Measurements from ENCODE around the gene NDUFS4.
"Not testable (repeated sequence)": the region's sequence is repeated elsewhere in the genome, so short reads cannot be mapped to it uniquely, and the experiment has no call there.

Gene NDUFS4

DNA sequence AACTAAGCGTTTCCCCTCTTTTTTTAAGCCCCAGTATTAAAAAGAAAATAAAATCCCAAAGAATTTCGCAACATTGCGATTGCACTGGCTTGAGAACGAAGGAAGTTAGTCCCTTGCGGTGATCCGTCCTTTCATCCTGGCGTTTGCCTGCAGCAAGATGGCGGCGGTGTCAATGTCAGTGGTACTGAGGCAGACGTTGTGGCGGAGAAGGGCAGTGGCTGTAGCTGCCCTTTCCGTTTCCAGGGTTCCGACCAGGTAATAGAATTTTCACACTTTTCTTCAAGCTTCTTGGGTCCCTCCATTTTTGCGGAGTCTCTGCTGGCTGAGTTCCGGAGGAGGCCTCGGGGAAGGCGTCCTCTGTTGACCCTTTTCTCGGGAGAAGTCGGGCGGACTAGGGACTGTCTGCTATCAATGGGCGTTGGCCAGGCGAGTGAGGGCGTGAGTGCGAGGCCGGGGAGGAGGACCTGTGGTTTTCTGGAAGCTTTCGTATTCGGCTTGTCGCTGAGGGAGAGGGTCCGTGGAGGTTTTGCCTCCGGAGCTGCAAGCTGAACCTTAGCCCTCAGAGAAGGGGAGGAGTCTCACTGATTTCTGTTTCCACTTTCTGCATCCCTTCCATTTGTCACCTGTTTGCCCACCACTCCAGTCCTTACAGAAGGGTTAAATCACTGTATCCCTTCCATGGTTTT is at the start of gene NDUFS4:
NDUFS4 (plus strand) TSS at position 134 of the 686 bp plus-strand sequence; CDS start at position 158, 24 bp downstream.
- DNase-seq (ENCODE audit: low spot score), result peak; percentile 87

DNA sequence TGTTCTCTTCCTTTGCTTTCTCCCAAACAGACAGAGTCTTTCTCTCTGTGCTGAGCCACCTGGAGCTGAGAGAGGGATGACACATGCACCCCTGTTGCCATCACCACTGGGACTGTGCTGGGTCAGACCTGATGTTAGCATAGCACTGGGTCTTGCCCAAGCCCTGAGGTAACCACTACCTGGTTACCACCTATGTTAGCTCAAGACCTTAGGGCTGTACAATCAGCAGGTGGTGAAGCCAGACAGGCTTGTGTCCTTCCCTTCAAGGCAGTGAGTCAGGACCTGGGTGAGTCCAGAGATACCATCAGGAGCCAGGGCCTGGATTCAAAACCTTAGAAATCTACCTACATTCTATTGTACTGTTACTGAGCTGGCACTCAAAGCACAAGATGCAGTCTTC is 47.9 kb upstream of the NDUFS4 start:
- no peak for DNase-seq (ENCODE audit: low spot score)

DNA sequence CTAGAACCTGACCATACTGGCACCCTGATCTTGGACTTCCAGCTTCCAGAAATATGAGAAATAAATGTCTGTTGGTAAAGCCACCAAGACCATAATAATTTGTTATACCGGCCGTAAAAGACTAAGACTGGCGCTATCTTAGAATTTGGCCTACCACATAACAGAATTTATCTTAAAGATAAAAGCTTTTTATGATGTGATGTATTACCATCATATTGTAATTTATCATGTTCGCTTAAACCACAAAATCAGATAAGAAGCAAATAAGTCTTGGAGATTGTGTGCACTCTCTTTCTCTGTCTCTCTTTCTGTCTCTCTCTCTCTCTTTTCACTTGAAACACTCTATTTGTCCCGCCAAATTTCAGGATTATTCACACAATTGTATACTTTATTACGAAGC is 44.5 kb upstream of the NDUFS4 start:
- DNase-seq (ENCODE audit: low spot score), result no peak

DNA sequence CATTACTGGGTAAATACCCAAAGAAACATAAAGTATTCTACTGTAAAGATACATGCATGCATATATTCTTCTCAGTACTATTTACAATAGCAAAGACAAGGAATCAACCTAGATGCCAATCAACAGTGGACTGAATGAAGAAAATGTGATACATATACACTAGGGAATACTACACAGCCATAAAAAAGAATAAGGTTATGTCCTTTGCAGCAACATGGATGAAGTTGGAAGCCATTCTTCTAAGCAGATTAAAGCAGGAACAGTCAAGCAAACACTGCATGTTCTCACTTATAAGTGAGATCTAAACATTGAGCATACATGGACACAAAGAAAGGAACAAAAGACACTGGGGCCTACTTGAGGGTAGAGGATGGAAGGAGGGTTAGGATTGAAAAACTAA is 39.6 kb upstream of the NDUFS4 start:
- DNase-seq (ENCODE audit: low spot score), result no peak

DNA sequence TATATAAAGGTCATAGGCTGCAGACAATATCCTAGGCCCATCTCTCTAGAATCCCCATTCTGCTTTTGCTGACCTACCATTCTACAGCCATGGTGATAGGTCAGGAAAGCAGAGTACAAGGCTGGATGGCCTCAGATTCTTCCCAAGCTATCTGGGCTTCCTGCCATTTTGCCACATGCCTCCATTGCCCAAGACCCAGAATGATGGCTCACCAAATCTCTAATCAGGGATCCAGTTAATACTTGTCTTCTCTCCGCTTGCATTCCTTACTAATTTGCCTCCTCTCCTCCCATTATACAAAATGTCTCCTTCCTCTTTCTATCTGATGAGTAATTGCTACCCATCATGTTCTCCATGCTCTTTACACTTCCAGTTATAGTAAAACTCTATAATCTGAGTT is 22.7 kb upstream of the NDUFS4 start:
- no peak for DNase-seq (ENCODE audit: low spot score)

DNA sequence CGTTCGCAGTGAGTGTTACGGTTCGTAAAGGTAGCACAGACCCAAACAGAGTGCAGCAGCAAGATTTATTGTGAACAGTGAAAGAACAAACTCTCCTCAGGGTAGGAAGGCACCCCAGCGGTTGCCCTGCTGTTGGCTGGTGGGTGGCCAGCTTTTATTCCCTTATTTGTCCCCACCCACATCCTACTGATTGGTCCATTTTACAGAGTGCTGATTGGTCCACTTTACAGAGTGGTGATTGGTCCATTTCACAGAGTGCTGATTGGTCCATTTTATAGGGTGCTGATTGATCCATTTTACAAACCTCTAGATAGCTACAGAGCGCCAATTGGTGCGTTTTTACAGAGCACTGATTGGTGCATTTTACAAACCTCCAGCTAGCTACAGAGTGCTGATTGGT is 19.7 kb upstream of the NDUFS4 start:
- not testable (repeated sequence) for DNase-seq (ENCODE audit: low spot score)

DNA sequence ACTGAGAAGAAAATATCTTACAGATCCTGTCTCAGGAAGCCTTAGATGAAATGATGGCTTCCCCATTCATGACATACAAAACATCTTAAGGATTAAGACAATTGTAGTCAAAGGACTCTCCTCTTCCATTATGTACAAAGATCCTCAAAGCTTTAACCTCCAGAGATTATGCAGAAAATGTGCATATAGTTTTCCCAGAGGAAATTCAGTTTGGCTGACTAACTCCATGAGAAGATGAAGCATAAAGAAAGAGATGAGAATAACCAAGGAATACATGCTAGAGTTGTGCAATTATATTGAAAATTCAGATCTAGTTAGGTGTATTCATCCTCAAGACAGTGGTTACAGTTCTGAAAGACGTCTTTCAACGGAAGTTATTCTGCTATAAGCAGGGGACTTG is 18.6 kb upstream of the NDUFS4 start:
- DNase-seq (ENCODE audit: low spot score), result no peak

DNA sequence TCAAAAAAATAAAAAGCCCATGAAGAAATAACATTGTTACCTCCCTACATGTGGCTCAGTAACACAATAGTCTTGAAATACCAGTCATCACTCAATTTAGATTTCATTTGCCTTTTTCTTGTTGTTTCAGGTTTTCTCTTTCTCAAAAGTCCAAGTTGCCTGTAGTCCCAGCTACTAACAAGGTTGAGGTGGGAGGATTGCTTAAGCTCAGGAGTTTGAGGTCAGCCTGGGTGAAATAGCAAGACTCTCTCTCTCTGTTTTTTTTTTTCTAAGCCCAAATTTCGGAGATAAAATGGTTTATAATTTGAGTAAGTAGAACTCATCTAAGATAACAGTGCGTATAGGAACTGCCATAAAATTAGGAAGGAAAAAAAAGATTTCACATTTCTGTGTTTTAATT is 17.5 kb upstream of the NDUFS4 start:
- no peak for DNase-seq (ENCODE audit: low spot score)

DNA sequence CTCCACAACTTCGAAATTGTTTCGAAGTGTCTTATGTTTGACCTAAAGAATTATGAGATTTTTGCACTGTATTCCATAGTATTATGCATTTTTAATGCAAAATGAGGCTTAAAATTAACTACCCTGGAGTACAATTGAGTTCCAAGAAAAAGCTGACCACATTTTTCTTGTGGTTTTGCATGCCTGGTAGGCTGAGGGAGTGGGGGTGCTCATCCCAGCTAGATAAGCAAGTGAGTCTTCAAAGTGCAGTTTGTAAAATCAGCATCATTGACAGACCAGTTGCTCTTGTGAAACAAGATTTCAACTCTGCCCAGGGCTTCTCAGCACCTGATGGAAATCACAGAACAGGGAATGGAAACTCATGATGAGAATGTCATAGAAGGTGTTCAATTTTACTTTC is 17.0 kb upstream of the NDUFS4 start:
- DNase-seq (ENCODE audit: low spot score), result no peak

DNA sequence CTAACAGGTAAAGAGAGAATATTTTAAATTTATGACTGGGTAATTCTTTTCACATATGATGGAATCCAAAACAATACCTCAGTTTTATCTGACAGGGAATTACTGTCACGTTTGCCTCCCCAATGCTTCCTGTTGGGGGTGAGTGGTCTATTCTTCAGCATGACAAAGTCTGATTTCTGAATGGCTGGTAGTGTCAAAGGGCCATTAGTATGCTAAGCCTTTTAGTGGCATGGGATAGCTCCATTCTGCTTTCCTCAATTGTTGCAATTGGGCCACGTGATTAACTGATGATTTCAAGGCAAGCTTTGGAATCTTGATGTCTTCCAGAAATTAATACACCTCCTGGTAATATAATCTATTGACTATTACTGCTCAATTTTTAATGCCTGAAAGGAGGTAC is 14.7 kb upstream of the NDUFS4 start:
- DNase-seq (ENCODE audit: low spot score), result no peak

DNA sequence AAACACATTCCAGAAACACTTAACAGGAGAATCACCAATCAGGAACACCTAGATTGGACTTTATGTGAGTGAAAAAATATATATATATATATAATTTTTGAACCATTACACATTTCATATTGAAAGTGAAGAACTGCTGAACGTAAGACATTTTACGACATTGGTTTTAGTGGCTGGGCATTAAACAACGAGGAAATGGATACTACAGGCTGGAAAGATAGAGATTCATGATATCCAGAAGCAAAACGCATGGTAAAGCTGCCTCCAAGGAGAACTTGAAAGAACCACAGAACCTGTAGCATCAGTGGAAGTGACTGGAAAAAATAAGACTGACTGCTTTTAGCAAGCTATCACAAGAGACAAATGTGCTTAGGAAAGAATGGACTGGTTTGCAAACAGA is 13.2 kb upstream of the NDUFS4 start:
- no peak for DNase-seq (ENCODE audit: low spot score)

DNA sequence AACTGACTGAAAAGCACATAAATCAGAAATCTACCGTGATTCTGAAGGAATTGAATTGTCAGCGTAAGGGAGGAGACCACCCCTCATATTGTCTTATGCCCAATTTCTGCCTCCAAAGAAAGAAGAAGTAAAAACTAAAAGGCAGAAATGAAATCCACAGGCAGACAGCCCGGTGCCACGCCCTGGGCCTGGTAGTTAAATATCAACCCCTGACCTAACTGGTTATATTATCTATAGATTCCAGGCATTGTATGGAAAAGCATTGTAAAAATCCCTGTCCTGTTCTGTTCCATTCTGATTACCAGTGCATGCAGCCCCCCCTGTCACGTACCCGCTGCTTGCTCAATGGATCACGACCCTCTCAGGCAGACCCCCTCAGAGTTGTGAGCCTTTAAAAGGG is 11.9 kb upstream of the NDUFS4 start:
- not testable (repeated sequence) for DNase-seq (ENCODE audit: low spot score)

DNA sequence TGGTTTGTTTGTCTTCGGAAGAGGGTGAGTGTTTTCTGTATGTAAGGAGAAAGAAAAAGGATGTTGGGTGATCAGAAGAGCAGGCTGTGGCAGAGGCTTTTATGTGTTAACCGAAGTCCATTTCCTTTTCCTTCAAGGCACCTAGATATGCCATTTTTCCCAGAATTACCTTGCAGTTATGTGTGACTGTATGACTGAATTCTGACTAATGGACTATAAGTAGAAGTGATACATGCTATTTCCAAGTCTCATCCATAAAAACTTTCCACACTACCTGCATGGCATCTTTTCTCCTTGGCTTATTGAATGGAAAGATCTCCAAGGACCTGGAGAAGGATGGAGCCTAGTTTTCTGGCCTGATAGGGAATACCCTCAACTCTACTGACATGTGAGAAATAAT is 10.6 kb upstream of the NDUFS4 start:
- no peak for DNase-seq (ENCODE audit: low spot score)

DNA sequence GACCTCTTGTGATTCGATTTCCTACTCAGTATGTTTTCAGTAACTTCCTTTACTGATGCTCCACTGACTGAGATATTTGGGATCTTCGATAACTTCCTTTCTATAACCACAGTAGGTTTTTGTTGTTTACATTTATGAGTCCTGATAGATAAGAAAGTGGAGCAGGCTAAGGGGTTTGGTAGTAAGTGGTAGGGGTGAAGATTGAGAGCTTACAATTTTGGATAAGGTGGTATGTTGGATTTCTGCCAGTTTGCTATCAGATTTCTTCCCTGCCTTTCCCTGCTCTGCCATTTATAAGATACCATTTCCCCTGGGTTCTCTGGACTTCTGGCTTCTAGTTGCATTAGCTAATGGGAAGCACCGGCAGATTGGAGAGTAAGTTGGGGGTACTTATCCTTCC is 7.9 kb upstream of the NDUFS4 start:
- DNase-seq (ENCODE audit: low spot score), result no peak

DNA sequence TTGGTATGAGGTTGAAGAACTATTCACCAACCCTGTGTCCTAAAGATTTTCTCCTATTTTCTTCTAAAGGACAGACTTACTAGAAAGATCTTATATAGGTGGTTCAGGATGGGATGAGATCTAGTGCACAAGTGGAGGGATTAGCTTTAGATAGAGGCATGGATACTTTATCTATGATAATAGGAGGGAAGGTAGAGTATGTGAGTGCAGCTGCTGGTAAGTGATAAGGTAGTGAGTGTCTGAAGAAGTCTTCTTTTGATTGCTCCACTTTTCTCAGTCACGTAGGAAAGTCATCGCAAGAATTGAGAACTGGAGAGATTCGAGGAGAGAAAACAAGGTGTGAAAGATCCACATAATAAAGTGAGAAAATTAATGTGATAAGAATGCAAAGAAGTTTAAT is 6.0 kb upstream of the NDUFS4 start:
- no peak for DNase-seq (ENCODE audit: low spot score)

DNA sequence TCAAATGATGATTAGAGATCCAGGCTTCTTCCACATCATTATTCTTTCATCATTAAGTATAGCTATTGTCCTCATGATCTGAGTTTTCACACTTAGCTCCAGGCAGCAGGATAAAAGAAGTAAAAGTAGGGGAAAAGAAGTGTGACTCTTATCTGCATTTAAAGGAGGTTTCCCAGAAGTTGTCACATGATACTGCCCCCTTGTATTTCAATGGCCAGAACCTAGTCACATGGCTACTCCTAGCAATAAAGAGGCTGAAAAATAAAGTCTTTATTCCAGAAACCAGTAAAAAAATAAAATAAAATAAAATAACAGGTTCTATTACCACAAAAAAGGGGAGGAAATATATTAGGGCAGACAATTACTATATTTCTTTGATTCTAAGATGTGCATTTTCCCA is 5.3 kb upstream of the NDUFS4 start:
- DNase-seq (ENCODE audit: low spot score), result no peak

DNA sequence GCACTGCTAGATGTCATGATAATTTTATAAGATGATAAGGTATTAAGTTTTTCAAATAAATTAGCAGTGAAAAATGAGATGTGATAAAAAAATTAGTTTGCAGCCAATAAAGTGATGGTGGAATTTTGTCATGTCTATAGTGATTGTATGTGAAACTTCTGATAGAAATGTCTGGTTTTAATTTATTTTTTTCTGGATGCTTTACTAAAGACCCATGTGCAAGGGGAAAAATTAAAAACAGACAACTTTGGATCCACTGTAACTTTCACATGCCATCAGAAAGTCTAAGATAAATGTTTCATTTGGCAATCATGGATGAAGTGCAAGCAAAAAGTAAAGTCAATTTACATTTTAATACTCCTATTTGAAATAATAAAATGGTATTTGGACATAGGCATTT is 4.4 kb upstream of the NDUFS4 start:
- DNase-seq (ENCODE audit: low spot score), result no peak

DNA sequence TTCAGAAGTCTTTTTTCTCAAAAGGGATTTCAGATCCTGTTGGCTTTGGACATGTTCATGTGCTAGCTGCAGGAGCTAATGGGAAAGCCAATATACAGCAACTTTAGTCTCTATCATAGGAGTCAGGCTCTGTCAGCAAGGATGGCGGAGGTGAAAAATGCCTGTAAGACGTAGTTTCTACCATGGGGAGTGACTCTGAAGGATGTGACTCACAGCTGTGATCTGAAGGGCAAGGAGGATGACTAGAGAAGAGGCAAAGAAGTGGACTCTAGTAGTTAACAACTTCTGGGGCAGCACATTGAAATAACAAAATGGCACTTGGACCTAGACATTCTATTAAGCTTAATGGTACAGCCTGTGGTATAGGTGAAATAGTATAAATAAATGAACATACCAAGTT is 3.1 kb upstream of the NDUFS4 start:
- DNase-seq (ENCODE audit: low spot score), result no peak

DNA sequence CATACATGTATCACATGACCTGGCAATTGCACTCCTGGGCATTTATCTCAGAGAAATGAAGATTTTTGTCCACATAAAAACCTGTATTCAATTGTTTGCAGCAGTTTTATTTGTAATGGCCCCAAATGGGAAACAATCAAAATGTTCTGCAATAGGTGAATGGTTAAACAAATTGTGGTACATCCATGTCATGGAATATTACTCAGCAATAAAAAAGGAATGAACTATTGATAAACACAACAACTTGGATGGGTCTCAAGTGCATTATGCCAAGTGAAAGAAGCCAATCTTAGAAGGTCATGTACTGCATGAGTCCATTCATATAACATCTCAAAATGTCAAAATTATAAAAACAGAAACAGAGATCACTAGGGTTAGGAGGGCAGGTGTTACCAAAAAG is 1.5 kb upstream of the NDUFS4 start:
- DNase-seq (ENCODE audit: low spot score), result no peak

DNA sequence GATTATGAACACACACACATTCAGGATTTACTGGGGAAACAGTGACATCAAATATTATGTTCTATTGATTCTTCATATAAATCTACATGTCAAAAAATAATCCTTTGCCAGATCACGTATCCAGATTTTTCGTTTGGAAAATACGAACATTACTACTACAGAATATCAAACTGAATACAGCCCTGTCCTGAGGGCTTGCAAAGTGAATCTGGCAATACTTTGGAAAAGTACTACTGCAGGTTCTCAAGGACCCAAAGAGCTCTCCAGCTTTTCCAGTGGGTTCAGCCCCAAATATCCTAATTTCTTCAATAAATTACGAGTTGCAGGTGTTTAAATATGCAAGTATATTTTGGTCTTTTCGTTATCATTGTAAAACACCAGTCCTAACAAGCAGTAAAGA is 411 bp upstream of the NDUFS4 start:
- no peak for DNase-seq (ENCODE audit: low spot score)

DNA sequence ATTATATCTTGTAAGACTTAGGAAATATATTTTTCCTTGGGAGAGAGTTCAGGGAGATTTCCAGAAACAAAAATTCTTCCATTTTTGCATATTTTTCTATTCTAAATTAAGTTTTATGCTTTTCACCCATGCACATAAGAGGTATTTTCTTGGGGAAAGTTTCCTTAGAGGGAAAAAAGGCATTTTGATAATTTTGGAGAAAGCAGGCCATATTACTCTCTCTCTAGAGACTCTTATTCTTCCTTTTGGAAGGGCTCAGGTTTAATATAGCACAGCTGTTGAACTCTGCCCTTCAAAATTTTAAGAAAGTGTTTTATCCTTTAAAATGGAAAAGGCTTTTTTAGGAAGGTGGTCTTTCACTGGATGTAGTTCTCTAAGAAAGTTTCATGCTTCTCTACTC is 8.0 kb downstream of the NDUFS4 start:
- no peak for DNase-seq (ENCODE audit: low spot score)

DNA sequence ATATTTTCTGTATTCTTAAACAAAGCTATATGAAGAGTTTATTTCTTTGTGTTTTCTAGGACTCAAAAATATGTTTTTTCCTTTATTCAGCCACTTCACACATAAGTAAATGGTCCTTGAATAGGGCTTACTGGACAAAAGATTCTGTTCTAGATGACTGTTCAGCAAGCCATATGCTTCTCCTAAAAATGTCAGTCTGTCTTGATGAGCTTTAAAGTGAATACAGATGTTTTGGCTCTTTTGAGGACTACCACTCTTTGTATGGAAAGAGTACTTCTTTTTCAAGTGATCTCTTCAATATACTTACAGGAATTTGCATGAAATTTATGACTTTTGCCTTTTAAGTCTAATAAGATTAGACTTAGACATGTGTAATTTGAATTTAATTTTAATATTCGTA is 8.4 kb downstream of the NDUFS4 start:
- no peak for DNase-seq (ENCODE audit: low spot score)

DNA sequence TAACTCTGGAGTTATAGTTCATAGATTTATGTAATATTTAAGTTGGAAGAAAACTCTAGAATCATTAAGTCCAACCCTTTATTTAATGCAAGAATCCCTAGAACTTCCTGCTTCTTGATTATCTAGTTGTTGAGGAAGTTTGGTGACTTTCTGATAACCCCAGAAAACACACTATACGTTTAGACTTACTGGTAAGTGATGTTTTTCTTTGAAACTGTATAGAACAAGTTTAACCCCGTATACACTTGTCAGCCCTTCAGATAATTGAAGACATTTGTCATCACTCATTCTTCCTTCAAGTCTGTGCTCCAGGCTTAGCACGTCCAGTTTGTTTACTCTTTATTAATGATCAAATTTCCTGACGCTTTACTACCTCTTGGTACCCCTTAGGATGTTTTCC is 9.0 kb downstream of the NDUFS4 start:
- DNase-seq (ENCODE audit: low spot score), result no peak

DNA sequence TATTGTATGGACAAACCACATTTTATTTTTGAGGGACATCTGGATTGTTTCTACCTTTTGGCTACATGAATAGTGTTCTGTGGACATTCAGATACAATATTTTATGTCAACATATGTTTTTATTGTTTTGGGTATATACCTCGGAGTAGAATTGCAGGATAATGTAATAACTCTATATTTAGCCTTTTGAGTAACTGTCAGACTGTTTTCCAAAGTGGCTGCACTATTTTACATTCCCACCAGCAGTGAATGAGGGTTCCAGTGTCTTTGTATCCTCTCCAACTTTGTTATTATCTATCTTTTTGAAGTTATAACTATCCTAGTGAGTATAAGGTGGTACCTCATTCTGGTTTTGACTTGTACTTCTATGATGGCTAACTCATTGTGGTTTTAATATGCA is 11.0 kb downstream of the NDUFS4 start:
- DNase-seq (ENCODE audit: low spot score), result no peak

DNA sequence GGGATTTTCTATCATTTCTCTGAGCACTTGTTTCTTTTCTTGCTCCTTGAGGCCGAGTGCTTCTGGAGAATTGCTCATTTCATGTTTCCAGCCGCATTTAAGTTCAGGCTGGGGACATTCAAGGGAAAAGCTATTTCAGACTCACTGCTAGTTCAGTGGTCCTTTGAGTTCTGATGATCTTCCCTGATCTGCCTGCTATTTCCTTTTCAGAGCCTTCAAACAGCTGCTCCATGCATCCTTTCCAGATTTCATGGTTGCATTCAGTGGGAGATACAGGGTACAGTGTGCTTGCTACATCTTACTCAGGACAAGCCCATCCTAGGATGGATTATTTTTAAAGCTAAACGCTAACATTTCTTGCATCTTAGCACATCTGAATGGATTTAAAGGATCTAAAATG is 14.7 kb downstream of the NDUFS4 start:
- no peak for DNase-seq (ENCODE audit: low spot score)
